H1 (cell line): ENCODE data around the gene OR6N2.

ENCODE experiments used
- BCL11A ChIP-seq, 2 experiments: IDR thresholded peaks; one replicate each; pipeline ENCODE4 v1.6.1; 2011; ENCODE audit warnings: low read depth in 2 of 2, low read length in 2 of 2, mild to moderate bottlenecking in 2 of 2
- BRCA1 ChIP-seq: IDR thresholded peaks from 2 replicates; pipeline ENCODE4 v1.6.1; 2012; ENCODE audit warnings: low read depth, low read length, improper control_type of control experiment
- EGR1 ChIP-seq: IDR thresholded peaks from 2 replicates; pipeline ENCODE4 v1.6.1; 2011; ENCODE audit warnings: low read depth, low read length, borderline replicate concordance
- EZH2 ChIP-seq: fragments of 200-600 bp; sonication (generic); IDR thresholded peaks from 2 replicates; pipeline ENCODE4 v1.7.1; 2012; ENCODE audit warnings: low read depth, mild to moderate bottlenecking, moderate library complexity, low read length, inconsistent platforms; ENCODE audit not compliant: severe bottlenecking
- JUN ChIP-seq: IDR thresholded peaks from 2 replicates; pipeline ENCODE4 v1.6.1; 2011; ENCODE audit warnings: low read depth, mild to moderate bottlenecking, improper control_type of control experiment, low read length
- MAFK ChIP-seq: IDR thresholded peaks from 2 replicates; pipeline ENCODE4 v1.6.1; 2012; ENCODE audit warnings: low read depth, mild to moderate bottlenecking, improper control_type of control experiment, low read length
- NRF1 ChIP-seq: IDR thresholded peaks from 2 replicates; pipeline ENCODE4 v1.6.1; 2011; ENCODE audit warnings: mild to moderate bottlenecking, low read depth, low read length, improper control_type of control experiment
- POLR2A ChIP-seq, 2 experiments: IDR thresholded peaks; 1 replicate in 1 of 2; 2 replicates in 1 of 2; pipeline ENCODE4 v1.6.1; 2011; ENCODE audit warnings: low read depth in 2 of 2, low read length in 2 of 2, mild to moderate bottlenecking in 2 of 2; ENCODE audit errors: control extremely low read depth in 1 of 2
- POLR2AphosphoS5 ChIP-seq: IDR thresholded peaks from 2 replicates; pipeline ENCODE4 v1.6.1; 2011; ENCODE audit warnings: low read depth, low read length
- SRF ChIP-seq: IDR thresholded peaks from 2 replicates; pipeline ENCODE4 v1.6.1; 2011; ENCODE audit warnings: mild to moderate bottlenecking, low read depth, low read length, moderate library complexity
- TAF1 ChIP-seq: IDR thresholded peaks from 2 replicates; pipeline ENCODE4 v1.6.1; 2011; ENCODE audit warnings: mild to moderate bottlenecking, low read depth, low read length
- TF ChIP-seq, protein P1 (sequence below), 3 experiments: IDR thresholded peaks; 1 replicate in 2 of 3; 2 replicates in 1 of 3; pipeline versions ENCODE4 v1.5.1 to v1.6.1; 2011; ENCODE audit warnings: low read length in 3 of 3, mild to moderate bottlenecking in 3 of 3, inconsistent platforms in 2 of 3, low read depth in 1 of 3, moderate library complexity in 1 of 3; ENCODE audit not compliant: insufficient read depth in 1 of 3; ENCODE audit errors: control extremely low read depth in 1 of 3
- TF ChIP-seq, protein P2 (sequence below): IDR thresholded peaks from 2 replicates; pipeline ENCODE4 v1.6.1; 2011; ENCODE audit warnings: low read depth, mild to moderate bottlenecking, low read length; ENCODE audit not compliant: insufficient read depth
- TF ChIP-seq, protein P3 (sequence below): IDR thresholded peaks from 2 replicates; pipeline ENCODE4 v1.6.1; 2012; ENCODE audit warnings: inconsistent platforms

DNA sequence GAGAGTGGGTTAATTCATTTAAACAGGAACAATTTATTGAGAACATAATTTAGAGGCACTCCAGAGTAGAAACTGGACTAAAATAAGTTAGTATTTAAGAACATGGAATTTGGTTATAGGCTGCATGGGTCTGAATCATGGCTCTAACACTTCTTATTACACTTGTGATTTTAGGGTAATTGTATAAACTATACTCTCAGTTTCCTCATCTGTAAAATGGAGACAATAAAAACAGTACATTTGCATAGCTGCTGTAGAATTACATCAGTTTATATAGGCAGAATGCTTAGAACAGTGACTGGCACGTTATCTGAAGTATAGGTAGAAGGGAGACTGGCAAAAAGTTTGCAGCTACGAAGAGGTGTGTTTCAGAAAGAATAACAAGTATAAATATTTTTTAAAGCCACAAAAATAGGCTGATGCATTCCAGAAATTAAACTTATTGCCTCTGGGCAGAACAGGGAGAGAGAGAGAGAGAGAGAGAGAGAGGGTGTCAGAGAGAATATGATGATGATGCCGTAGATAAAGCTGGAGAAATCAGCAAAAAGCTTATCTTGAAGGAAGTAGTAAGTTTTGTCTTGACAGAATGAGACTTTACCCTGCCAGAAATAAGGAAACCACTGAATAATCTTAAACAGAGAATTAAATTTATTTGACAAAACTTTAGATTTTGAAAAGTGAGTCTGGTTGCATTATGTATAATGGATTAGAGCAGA is 52.3 kb downstream of the OR6N2 start:
- TF ChIP-seq BCL11A (IDR thresholded peaks at IDR 0.05; ENCODE audit: low read depth in 2 of 2, low read length in 2 of 2) (no peak), MAFK (no peak), SRF (no peak), POLR2AphosphoS5 (no peak), EZH2 (no peak), JUN (no peak), NRF1 (no peak), POLR2A (IDR thresholded peaks at IDR 0.05; ENCODE audit: control extremely low read depth in 1 of 2, low read depth in 2 of 2, low read length in 2 of 2) (no peak), EGR1 (no peak), TAF1 (no peak), BRCA1 (no peak)
- TF ChIP-seq, protein P1, sequence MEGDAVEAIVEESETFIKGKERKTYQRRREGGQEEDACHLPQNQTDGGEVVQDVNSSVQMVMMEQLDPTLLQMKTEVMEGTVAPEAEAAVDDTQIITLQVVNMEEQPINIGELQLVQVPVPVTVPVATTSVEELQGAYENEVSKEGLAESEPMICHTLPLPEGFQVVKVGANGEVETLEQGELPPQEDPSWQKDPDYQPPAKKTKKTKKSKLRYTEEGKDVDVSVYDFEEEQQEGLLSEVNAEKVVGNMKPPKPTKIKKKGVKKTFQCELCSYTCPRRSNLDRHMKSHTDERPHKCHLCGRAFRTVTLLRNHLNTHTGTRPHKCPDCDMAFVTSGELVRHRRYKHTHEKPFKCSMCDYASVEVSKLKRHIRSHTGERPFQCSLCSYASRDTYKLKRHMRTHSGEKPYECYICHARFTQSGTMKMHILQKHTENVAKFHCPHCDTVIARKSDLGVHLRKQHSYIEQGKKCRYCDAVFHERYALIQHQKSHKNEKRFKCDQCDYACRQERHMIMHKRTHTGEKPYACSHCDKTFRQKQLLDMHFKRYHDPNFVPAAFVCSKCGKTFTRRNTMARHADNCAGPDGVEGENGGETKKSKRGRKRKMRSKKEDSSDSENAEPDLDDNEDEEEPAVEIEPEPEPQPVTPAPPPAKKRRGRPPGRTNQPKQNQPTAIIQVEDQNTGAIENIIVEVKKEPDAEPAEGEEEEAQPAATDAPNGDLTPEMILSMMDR (IDR thresholded peaks at IDR 0.05; ENCODE audit: control extremely low read depth in 1 of 3, insufficient read depth in 1 of 3, low read depth in 1 of 3, low read length in 3 of 3), result no peak
- TF ChIP-seq, protein P2, sequence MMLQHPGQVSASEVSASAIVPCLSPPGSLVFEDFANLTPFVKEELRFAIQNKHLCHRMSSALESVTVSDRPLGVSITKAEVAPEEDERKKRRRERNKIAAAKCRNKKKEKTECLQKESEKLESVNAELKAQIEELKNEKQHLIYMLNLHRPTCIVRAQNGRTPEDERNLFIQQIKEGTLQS, result no peak
- TF ChIP-seq, protein P3, sequence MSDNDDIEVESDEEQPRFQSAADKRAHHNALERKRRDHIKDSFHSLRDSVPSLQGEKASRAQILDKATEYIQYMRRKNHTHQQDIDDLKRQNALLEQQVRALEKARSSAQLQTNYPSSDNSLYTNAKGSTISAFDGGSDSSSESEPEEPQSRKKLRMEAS, result no peak
